ENCODE results near the gene CDC42BPG.
"Not testable (repeated sequence)": the region's sequence is repeated elsewhere in the genome, so short reads cannot be mapped to it uniquely, and the experiment has no call there.

CDC42BPG gene

GRCh38 chr11:64834031-64834722 is 10.3 kb downstream of the CDC42BPG start:
- no peak for DNase-seq

GRCh38 chr11:64833509-64833908 is 10.9 kb downstream of the CDC42BPG start:
- no peak for DNase-seq

GRCh38 chr11:64833198-64833502 is 11.3 kb downstream of the CDC42BPG start:
- DNase-seq, result no peak

GRCh38 chr11:64832467-64833197 is 11.8 kb downstream of the CDC42BPG start:
- DNase-seq, result no peak

- DNase-seq, result no peak
These were observed 13.0 kb downstream of the CDC42BPG start for GRCh38 chr11:64831411-64831891.

GRCh38 chr11:64829536-64830251 is 14.8 kb downstream of the CDC42BPG start:
- DNase-seq, result no peak

GRCh38 chr11:64827451-64827839 is 17.0 kb downstream of the CDC42BPG start:
- no peak for DNase-seq

GRCh38 chr11:64826578-64827450 is 17.6 kb downstream of the CDC42BPG start:
- no peak for DNase-seq

- no peak for DNase-seq
These were observed 18.4 kb downstream of the CDC42BPG start for GRCh38 chr11:64826062-64826461.

GRCh38 chr11:64823568-64824119 is 20.8 kb downstream of the CDC42BPG start:
- no peak for DNase-seq

GRCh38 chr11:64817476-64817875 is 27.0 kb downstream of the CDC42BPG start:
- no peak for DNase-seq

- not testable (repeated sequence) for DNase-seq
These were observed 29.0 kb downstream of the CDC42BPG start for GRCh38 chr11:64815433-64815832.

- DNase-seq, result no peak
These were observed 29.7 kb downstream of the CDC42BPG start for GRCh38 chr11:64814712-64815187.

- DNase-seq, result no peak
These were observed 30.6 kb downstream of the CDC42BPG start for GRCh38 chr11:64813826-64814225.

- DNase-seq, result no peak
These were observed 33.6 kb downstream of the CDC42BPG start for GRCh38 chr11:64810891-64811272.

GRCh38 chr11:64810271-64810890 is 34.1 kb downstream of the CDC42BPG start, which contains the start of gene MEN1:
Gene MEN1 (minus strand): TSS chr11:64810551. CDS start chr11:64810109, 442 bp downstream.
- DNase-seq, result peak; percentile 94

- DNase-seq, result no peak
These were observed 34.6 kb downstream of the CDC42BPG start for GRCh38 chr11:64809781-64810241.

- no peak for DNase-seq
These were observed 39.0 kb downstream of the CDC42BPG start for GRCh38 chr11:64805481-64805880.

- DNase-seq, result no peak
These were observed 39.9 kb downstream of the CDC42BPG start for GRCh38 chr11:64804346-64805210.

GRCh38 chr11:64803846-64804345 is 40.6 kb downstream of the CDC42BPG start:
- no peak for DNase-seq
